ENCODE data around the gene TCTN2.

The TCTN2 gene

GRCh38 chr12:123690191-123690840 is 19.4 kb downstream of the TCTN2 start:
- no peak for DNase-seq

GRCh38 chr12:123696207-123696606 is 25.3 kb downstream of the TCTN2 start:
- DNase-seq, result no peak

GRCh38 chr12:123696646-123697045 is 25.7 kb downstream of the TCTN2 start:
- DNase-seq, result no peak

- DNase-seq, result no peak
These were observed 35.0 kb downstream of the TCTN2 start for GRCh38 chr12:123705935-123706334.

GRCh38 chr12:123707466-123707865 is 36.6 kb downstream of the TCTN2 start:
- no peak for DNase-seq

GRCh38 chr12:123712780-123713319 is 41.9 kb downstream of the TCTN2 start:
- DNase-seq, result no peak

GRCh38 chr12:123713398-123713797 is 42.5 kb downstream of the TCTN2 start:
- DNase-seq, result no peak

- DNase-seq, result no peak
These were observed 43.1 kb downstream of the TCTN2 start for GRCh38 chr12:123713823-123714585.

GRCh38 chr12:123715195-123715594 is 44.3 kb downstream of the TCTN2 start:
- DNase-seq, result no peak

GRCh38 chr12:123717350-123717749 is 46.4 kb downstream of the TCTN2 start:
- DNase-seq, result no peak

- no peak for DNase-seq
These were observed 49.4 kb downstream of the TCTN2 start for GRCh38 chr12:123720141-123720814.

- DNase-seq, result no peak
These were observed 50.3 kb downstream of the TCTN2 start for GRCh38 chr12:123721245-123721644.

- no peak for DNase-seq
These were observed 52.1 kb downstream of the TCTN2 start for GRCh38 chr12:123723011-123723410.

- no peak for DNase-seq
These were observed 52.9 kb downstream of the TCTN2 start for GRCh38 chr12:123723765-123724164.

GRCh38 chr12:123726244-123726643 is 55.3 kb downstream of the TCTN2 start:
- DNase-seq, result no peak

- no peak for DNase-seq
These were observed 56.0 kb downstream of the TCTN2 start for GRCh38 chr12:123726962-123727361.

- no peak for DNase-seq
These were observed 57.0 kb downstream of the TCTN2 start for GRCh38 chr12:123727878-123728277.

GRCh38 chr12:123731596-123731995 is 60.7 kb downstream of the TCTN2 start:
- DNase-seq, result no peak

GRCh38 chr12:123732251-123732650 is 61.3 kb downstream of the TCTN2 start:
- DNase-seq, result no peak

- no peak for DNase-seq
These were observed 62.3 kb downstream of the TCTN2 start for GRCh38 chr12:123733229-123733628.

- DNase-seq, result no peak
These were observed 63.4 kb downstream of the TCTN2 start for GRCh38 chr12:123734268-123734667.

GRCh38 chr12:123741937-123742572 is 71.1 kb downstream of the TCTN2 start:
- no peak for DNase-seq

GRCh38 chr12:123743002-123743401 is 72.1 kb downstream of the TCTN2 start:
- no peak for DNase-seq

Data from NCI-H446 treated with DMSO at 0.1 percent for 48 hours (cell line).